GM19395 (cell line): Measurements from ENCODE around the gene MEGF8.
A peak's percentile ranks its signal among the peaks of the same experiment; 100 is the strongest.

Experiments used
- ATAC-seq: cut with Tn5 transposase; IDR thresholded peaks from one replicate; pipeline ENCODE4 v1.9.1; 2021; ENCODE audit warnings: mild to moderate bottlenecking, moderate library complexity; ENCODE audit not compliant: unreplicated experiment

MEGF8 gene

DNA sequence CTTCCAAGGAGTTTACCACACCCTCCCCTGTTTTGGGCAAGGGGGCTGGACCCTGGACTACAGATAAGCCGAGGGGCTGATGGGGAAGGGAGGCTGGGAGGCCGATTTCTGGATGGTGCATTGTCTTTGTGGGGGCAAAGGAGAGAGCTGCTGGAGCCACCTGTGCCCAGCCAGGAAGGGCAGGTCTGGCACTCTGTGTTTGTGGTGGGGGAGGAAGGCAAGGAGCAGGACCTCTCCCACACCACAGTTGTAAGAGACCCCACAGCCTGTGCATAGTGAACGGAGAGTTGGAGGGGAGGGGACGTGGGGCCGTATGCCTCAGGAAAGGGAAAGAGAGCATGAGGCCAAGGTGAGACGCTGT, 39.5 kb upstream of the MEGF8 start:
- ATAC-seq, result no peak

DNA sequence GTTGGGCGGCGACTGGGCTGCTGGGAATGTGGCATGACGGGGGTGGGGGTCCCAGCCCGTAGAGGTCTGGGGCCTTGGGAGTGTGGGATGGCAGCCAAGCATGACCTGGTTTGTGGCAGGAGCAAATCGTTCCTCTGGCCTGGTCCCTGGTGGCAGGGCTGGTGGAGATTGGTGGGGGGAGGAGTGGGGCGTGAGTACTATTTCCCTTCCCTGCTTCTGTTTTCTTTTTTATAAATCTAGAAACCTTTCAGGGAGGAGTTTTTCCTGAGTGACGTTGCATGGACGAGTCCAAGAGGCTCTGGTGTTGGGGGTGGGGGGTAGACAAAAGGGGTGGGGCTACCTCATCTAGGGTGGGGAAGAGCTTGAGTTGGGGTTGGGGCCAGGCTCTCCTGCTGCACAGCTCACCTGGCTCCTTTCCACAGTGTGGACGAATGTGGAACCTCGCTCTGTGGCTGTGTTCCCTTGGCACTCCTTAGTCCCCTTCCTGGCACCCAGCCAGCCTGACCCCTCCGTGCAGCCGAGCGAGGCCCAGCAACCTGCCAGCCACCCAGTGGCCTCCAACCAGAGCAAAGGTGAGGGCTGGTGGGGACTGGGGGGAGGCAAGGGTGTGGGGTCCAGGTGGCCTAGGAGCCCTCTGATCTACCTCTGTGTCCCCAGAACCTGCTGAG, 39.0 kb upstream of the MEGF8 start:
- no peak for ATAC-seq

DNA sequence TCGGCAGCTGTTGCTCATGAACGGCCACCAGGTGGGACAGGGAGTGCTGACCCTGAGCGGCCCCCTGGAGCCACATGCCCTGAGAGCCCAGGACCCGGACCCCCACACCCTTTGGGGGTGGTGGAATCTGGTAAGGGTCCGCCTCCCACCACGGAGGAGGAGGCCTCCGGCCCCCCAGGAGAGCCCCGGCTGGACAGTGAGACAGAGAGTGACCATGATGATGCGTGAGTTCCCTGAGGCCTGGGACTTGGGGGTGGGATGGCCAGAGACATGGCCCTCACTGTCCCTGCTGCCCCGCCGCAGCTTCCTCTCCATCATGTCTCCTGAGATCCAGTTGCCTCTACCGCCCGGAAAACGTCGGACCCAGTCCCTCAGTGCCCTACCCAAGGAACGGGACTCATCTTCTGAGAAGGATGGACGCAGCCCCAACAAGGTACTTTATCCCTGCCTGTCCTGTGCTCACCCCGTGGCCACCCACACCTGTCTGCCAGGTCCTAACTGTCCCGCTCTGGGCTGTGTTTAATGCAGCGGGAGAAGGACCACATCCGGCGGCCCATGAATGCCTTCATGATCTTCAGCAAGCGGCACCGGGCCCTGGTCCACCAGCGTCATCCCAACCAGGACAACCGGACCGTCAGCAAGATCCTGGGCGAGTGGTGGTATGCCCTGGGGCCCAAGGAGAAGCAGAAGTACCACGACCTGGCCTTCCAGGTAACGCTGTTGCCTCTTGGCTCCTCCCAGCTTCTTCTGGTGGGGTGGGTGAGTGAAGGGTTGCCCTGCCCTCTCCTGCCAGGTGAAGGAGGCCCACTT, 38.2 kb upstream of the MEGF8 start:
- no peak for ATAC-seq

DNA sequence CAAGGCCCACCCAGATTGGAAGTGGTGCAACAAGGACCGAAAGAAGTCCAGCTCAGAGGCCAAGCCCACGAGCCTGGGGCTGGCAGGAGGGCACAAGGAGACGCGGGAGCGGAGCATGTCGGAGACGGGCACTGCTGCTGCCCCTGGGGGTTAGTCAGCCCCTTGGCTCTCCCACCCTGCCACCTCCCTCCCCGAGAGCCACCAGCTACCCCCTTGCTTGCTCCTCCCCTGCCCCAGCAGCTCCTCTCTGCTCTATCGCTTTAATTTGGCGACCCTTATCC, 37.7 kb upstream of the MEGF8 start:
- ATAC-seq, result no peak

DNA sequence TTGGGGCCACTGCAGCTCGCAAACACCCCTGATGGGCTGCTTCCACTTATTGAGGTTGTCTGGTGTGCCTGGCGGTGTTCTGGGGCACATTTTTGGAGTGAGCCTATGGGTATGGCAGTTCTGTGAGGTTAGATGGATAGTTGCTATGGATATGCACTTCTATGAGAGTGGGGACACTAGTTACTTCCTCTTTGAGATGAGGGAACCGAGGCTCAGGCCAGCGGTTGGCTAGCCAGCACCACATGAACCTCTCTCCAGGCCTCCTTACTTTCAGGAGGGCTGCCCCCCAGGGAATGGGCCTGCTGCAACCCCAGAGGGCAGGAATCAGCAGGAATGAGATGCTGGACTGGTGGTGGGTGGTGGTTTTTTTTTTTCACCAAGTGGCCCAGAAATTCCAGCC, 37.0 kb upstream of the MEGF8 start:
- ATAC-seq, result no peak

DNA sequence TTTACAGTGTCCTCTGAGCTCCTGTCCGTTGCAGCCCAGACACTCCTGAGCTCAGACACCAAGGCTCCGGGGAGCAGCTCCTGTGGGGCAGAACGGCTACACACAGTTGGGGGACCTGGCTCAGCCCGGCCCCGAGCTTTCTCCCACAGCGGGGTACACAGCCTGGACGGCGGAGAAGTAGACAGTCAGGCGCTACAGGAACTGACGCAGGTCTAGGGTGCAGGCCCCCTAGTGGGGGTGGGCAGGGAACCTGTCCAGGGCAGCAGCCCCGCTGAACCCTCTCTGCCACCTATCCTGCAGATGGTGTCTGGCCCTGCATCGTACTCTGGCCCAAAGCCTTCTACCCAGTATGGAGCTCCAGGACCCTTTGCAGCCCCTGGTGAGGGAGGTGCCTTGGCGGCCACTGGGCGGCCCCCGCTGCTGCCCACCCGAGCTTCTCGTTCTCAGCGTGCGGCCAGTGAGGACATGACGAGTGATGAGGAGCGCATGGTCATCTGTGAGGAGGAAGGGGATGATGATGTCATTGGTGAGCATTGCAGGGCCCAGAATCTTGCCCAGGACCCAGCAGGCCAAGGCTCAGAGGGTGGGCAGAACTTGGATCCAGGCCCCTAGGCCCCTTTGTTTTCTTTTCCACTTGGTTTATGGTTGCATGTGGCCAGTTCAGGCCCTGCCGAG, 36.4 kb upstream of the MEGF8 start:
- no peak for ATAC-seq

DNA sequence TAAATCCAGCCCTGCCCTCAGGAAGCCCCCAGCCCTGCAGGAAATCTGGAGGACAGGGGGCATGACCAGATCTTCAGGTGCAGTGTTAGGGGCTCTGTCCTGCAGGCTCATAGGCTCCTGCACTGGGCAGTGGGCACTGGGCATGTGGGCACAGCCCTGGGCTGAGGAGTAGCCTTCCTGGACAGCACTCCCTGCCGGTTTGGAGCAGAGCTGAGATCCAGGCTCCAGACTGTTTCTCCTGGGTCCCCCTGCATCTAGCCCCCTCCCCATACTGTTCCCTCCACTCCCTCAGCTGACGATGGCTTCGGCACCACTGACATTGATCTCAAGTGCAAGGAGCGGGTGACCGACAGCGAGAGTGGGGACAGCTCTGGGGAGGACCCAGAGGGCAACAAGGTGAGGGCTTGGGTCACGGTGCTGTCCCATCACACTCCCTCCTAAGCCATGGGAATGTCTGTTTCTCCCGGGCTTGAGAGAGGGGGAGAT, 35.8 kb upstream of the MEGF8 start:
- no peak for ATAC-seq

DNA sequence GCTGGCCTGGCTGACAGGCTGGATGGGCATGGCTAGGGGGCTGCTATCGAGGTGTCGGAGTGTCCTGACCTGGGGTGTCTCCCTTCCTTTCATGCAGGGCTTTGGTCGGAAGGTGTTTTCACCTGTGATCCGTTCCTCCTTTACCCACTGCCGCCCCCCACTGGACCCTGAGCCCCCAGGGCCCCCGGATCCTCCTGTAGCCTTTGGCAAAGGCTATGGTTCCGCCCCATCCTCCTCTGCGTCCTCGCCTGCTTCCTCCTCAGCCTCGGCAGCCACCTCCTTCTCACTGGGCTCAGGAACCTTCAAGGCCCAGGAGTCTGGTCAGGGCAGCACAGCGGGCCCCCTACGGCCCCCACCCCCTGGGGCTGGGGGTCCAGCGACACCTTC, 35.3 kb upstream of the MEGF8 start:
- no peak for ATAC-seq

DNA sequence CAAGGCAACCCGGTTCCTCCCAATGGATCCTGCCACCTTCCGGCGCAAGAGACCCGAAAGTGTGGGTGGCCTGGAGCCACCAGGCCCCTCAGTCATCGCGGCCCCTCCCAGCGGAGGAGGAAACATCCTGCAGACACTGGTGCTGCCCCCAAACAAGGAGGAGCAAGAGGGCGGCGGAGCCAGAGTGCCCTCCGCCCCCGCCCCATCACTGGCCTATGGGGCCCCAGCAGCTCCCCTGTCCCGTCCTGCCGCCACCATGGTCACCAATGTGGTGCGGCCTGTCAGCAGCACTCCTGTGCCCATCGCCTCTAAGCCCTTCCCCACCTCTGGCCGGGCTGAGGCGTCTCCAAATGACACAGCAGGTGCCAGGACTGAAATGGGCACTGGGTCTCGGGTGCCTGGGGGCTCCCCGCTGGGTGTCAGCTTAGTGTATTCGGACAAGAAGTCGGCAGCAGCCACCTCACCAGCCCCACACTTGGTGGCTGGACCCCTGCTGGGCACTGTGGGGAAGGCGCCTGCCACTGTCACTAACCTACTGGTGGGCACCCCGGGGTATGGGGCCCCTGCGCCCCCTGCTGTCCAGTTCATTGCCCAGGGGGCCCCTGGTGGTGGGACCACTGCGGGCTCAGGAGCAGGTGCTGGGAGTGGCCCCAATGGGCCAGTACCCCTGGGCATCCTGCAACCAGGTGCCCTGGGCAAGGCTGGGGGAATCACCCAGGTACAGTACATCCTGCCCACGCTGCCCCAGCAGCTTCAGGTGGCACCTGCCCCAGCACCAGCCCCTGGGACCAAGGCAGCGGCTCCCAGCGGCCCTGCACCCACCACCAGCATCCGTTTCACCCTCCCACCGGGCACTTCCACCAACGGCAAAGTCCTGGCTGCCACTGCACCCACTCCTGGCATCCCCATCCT, 34.7 kb upstream of the MEGF8 start:
- no peak for ATAC-seq

DNA sequence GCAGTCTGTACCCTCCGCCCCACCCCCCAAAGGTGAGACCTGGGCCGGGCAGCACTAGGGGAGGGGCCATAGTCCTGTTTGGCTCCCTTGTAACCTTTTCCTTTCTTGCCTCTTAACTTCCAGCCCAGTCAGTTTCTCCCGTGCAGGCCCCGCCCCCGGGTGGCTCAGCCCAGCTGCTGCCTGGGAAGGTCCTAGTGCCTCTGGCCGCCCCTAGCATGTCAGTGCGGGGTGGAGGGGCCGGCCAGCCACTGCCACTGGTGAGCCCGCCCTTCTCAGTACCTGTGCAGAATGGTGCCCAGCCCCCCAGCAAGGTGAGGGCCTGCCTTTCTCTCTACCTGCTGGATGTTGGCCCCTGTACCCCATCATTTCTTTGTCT, 34.0 kb upstream of the MEGF8 start:
- no peak for ATAC-seq

DNA sequence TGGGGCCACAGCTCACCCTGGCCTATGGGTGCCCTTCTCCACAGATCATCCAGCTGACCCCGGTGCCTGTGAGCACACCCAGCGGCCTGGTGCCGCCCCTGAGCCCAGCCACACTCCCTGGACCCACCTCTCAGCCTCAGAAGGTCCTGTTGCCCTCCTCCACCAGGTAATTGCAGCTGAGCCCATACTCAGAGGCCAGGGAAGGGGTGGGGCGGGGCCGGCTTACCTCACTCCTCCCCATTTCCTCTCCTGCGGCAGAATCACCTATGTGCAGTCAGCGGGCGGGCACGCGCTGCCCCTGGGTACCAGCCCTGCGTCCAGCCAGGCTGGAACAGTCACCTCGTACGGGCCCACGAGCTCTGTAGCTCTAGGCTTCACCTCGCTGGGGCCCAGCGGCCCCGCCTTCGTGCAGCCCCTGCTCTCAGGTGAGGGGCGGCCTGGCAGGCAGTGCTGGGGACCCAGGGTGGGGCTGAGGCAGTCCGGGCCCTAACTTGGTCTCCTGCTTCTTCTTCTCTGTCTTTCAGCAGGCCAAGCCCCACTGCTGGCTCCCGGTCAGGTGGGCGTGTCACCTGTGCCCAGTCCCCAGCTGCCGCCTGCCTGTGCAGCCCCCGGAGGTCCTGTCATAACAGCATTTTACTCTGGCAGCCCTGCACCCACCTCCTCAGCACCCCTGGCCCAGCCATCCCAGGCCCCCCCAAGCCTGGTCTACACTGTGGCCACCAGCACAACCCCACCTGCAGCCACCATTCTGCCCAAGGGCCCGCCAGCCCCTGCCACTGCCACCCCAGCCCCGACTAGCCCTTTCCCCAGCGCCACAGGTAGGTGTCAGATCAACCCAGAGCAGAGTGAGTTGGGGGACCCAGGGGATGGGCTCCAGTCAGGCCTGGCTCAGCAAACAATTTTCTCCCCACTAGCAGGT, 33.1 kb upstream of the MEGF8 start:
- no peak for ATAC-seq

DNA sequence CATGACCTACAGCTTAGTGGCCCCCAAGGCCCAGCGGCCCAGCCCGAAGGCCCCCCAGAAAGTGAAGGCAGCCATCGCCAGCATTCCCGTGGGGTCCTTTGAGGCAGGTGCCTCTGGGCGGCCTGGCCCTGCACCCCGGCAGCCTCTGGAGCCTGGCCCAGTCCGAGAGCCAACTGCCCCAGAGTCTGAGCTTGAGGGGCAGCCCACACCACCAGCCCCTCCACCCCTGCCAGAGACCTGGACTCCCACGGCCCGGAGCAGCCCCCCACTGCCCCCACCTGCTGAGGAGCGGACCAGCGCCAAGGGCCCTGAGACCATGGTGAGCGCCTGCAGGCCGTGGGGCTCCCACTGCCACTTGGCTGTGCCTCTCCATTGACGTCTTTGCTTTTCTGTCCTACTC, 32.5 kb upstream of the MEGF8 start:
- ATAC-seq, result no peak

DNA sequence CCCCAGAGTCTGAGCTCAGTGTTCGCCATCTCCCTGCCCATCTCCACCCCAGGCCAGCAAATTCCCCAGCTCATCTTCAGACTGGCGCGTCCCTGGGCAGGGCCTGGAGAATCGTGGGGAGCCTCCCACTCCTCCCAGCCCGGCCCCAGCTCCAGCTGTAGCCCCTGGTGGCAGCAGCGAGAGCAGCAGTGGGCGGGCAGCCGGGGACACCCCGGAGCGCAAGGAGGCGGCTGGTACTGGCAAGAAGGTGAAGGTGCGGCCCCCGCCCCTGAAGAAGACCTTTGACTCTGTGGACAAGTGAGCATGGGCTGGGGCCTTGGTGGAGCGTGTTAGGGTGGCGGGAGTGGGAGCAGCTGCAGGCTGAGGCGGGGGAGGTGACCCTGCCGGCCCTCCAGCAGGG, 31.9 kb upstream of the MEGF8 start:
- ATAC-seq, result no peak

DNA sequence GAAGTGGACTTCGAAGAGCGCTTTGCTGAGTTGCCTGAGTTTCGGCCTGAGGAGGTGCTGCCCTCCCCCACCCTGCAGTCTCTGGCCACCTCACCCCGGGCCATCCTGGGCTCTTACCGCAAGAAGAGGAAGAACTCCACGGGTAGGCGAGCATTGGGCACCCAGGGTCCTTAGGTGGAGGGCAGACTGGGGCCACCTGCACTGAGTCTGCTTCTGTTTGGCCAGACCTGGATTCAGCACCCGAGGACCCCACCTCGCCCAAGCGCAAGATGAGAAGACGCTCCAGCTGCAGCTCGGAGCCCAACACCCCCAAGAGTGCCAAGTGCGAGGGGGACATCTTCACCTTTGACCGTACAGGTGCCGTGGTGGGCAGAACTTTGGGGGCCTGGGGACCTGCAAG, 31.5 kb upstream of the MEGF8 start:
- no peak for ATAC-seq

DNA sequence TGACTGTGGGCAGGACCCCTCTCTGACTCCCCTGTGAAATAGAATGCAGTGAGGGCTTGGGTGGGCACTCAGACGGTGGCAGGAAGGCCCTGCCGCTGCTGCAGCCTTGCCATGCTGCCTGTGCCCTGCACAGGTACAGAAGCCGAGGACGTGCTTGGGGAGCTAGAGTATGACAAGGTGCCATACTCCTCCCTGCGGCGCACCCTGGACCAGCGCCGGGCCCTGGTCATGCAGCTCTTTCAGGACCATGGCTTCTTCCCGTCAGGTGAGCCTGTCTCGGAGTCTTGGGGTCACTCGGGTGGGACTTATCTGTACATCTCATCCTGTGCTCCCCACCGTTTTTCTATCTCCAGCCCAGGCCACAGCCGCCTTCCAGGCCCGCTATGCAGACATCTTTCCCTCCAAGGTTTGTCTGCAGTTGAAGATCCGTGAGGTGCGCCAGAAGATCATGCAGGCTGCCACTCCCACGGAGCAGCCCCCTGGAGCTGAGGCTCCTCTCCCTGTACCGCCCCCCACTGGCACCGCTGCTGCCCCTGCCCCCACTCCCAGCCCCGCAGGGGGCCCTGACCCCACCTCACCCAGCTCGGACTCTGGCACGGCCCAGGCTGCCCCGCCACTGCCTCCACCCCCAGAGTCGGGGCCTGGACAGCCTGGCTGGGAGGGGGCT, 30.8 kb upstream of the MEGF8 start:
- ATAC-seq, result no peak

DNA sequence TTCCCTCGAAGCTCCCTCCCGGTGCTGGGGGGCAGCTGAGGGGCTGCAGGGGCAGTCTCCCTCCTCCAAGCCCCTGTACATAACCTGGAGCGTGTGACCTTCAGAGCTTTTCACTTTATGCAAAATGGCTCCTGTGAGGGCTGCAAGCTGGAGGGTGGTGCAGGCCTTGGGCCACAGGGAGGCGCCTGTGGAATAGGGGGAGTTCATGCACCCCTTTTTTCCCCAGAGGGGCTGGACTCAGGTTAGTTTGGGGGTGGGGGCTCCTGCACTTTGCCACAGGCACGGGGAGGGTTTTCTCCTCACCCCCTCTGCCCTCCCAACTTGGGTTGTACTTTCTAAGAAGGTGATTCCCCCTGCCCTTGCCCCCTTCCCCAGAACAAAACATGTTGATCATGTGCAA, 30.1 kb upstream of the MEGF8 start:
- no peak for ATAC-seq

DNA sequence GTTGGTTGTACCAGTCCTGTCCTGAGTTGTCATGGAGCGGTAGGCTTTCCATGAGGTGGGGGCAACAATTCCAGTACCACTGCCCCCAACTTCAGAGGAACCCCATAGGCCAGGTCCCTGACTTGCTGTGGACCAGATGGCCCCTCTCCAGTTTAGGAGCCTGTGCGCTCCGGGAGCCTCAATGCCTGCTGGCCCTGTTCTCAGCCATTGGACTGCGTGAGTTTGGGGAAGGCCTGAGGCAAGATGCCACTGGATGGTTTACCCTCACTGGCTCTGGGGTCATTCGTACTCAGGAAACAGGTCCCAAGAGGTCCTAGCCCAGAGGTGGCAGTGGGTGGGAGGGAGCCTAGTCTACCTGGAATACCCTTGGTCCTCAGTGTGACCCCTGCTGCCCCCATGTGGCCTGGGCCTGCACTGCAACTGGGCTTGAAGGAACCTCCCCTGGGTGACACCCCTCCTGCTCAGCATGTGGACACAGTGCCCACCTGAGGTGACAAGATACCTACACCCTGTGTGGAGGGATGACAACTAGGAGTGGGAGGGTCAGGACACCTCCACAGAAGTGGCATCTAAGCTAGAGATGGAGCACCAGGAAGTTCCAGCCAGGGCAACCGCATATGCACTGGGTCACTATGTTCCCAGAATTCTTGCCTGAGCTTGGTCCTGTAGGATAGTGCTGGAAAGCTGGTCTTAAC, 29.5 kb upstream of the MEGF8 start:
- no peak for ATAC-seq

DNA sequence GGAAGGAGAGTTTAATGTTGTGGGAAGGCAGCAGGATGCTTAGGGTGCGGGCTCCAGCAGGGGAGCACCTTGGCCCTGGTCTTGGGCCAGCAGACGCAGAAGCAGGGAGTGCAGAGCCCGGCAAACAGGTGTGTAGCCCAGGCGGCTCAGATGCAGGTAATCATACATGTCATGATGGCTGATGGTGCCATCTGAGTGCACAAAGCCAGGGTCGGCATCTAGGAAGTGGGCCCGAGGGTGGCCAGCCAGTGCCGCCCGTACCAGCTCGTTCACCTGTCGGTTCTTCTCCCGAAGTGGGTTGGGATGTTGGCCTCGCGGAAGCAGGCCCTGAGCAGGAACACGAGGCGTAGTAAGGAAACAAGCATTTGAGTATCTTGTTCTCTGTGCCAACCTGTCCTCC, 28.4 kb upstream of the MEGF8 start:
- ATAC-seq, result no peak

DNA sequence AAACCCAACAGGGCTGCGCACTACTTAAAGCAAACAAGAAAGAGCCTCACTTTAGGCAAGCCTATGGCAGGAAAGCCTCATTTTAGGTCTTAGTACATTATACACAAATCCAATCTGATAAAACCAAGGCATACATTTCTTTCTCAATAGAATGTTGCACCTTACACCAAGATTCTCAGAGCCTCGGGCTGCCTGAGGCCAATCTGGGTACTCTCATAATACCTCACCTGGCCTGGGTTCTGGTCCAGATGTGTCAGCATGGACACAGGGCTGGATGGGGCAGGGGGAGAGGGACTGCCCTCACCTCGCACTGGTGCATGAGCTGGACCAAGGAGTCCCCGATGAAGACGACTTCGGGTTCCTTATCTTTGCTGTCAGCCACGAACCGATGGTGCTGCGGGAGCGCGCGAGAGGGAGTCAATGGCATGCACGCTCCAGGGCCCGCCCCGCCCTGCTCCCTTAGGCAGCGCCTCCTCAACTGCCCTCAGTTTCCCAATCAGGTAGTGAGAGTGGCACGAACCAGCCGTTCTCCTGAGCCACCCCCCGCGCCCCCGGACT, 23.7 kb upstream of the MEGF8 start, which contains the start of gene PRR19:
TSS of gene PRR19 (plus strand) at position 487 of the 558 bp plus-strand sequence. CDS start 7,453 bp downstream, outside the sequence.
- ATAC-seq, result peak; percentile 13
